GM23248 (cell line): ENCODE measurements around the gene GRPEL2.

Experiments used
- EZH2 ChIP-seq: fragments of 200-600 bp; sonication (generic); IDR thresholded peaks from 2 replicates; pipeline ENCODE4 v1.6.1; 2018; ENCODE audit warnings: antibody characterized with exemption, mild to moderate bottlenecking; ENCODE audit not compliant: insufficient read depth, poor library complexity, severe bottlenecking
- EZH2phosphoT487 ChIP-seq: fragments of 200-600 bp; sonication (generic); IDR thresholded peaks from 2 replicates; pipeline ENCODE4 v1.6.1; 2018; ENCODE audit warnings: antibody characterized with exemption, moderate library complexity, mild to moderate bottlenecking, low read depth; ENCODE audit not compliant: insufficient read depth

- TF ChIP-seq EZH2phosphoT487 = no peak
- no peak for TF ChIP-seq EZH2
Observed at GRCh38 chr5:149358868-149359495, 13.7 kb downstream of the GRPEL2 start.
